ENCODE measurements around the gene CD55.

- TF ChIP-seq, protein P1, sequence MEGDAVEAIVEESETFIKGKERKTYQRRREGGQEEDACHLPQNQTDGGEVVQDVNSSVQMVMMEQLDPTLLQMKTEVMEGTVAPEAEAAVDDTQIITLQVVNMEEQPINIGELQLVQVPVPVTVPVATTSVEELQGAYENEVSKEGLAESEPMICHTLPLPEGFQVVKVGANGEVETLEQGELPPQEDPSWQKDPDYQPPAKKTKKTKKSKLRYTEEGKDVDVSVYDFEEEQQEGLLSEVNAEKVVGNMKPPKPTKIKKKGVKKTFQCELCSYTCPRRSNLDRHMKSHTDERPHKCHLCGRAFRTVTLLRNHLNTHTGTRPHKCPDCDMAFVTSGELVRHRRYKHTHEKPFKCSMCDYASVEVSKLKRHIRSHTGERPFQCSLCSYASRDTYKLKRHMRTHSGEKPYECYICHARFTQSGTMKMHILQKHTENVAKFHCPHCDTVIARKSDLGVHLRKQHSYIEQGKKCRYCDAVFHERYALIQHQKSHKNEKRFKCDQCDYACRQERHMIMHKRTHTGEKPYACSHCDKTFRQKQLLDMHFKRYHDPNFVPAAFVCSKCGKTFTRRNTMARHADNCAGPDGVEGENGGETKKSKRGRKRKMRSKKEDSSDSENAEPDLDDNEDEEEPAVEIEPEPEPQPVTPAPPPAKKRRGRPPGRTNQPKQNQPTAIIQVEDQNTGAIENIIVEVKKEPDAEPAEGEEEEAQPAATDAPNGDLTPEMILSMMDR (IDR thresholded peaks at IDR 0.05; ENCODE audit: low read length) = no peak
- no peak for TF ChIP-seq EZH2phosphoT487 (IDR thresholded peaks at IDR 0.05; ENCODE audit: low read length)
Measured at GRCh38 chr1:207361889-207362288, 40.4 kb downstream of the CD55 start.
